ENCODE results near the gene ULK1. TPM values are rescaled to one million over a fixed set of nuclear protein-coding genes. Genes with fewer than 3 reads are reported as not detected.

ULK1 gene
- total RNA-seq, 1 experiment from 2014 or later, result 21.7 TPM

GRCh38 chr12:131848753-131849152 is 45.7 kb upstream of the ULK1 start:
- ChIA-PET POLR2A (no interaction called here), CTCF (no interaction called here)
- H3K27ac Mint-ChIP-seq (ENCODE audit: low read depth, unreplicated experiment), result no peak overlapping the region
- no peak for TF ChIP-seq CTCF (IDR thresholded peaks at IDR 0.05; ENCODE audit: unreplicated experiment)
- peaks cover 5% of the 10 kb centered on the region for H3K36me3 Mint-ChIP-seq (ENCODE audit: insufficient read depth, unreplicated experiment)
- no peak overlapping the region for H3K4me3 Mint-ChIP-seq (ENCODE audit: unreplicated experiment)
- no peak for DNase-seq (ENCODE audit: unreplicated experiment)
- H3K9me3 Mint-ChIP-seq (ENCODE audit: unreplicated experiment), result no peaks in the 10 kb centered on the region
- intact Hi-C loops (cut with micrococcal nuclease), result no loop called here
- H3K4me1 Mint-ChIP-seq (ENCODE audit: insufficient read depth, unreplicated experiment), result no peaks in the 10 kb centered on the region
- no peaks in the 10 kb centered on the region for H3K27me3 Mint-ChIP-seq (ENCODE audit: insufficient read depth, unreplicated experiment)
- BruUV-seq (replicated peaks), result no TSS peak

GRCh38 chr12:131849700-131850553 is 44.5 kb upstream of the ULK1 start:
- Mint-ChIP-seq H3K9me3 (ENCODE audit: unreplicated experiment) (no peaks in the 10 kb centered on the region), H3K4me1 (ENCODE audit: insufficient read depth, unreplicated experiment) (no peaks in the 10 kb centered on the region), H3K4me3 (ENCODE audit: unreplicated experiment) (no peak overlapping the region), H3K27me3 (ENCODE audit: insufficient read depth, unreplicated experiment) (no peaks in the 10 kb centered on the region), H3K36me3 (ENCODE audit: insufficient read depth, unreplicated experiment) (peaks cover 5% of the 10 kb centered on the region), H3K27ac (ENCODE audit: low read depth, unreplicated experiment) (no peak overlapping the region)
- ChIA-PET POLR2A (no interaction called here), CTCF (interaction anchor here (0.6 kb wide), 1 partner anchor 40 kb away, joined by 3 read pairs; no protein-coding TSS in a partner anchor)
- BruUV-seq (replicated peaks), result no TSS peak
- no peak for TF ChIP-seq CTCF (IDR thresholded peaks at IDR 0.05; ENCODE audit: unreplicated experiment)
- intact Hi-C loops (cut with micrococcal nuclease), result no loop called here
- DNase-seq (ENCODE audit: unreplicated experiment), result no peak

- H3K27me3 Mint-ChIP-seq (ENCODE audit: insufficient read depth, unreplicated experiment), result peaks cover 6% of the 10 kb centered on the region
- CTCF ChIA-PET, result no interaction called here
Measured at GRCh38 chr12:131850856-131851559, 43.4 kb upstream of the ULK1 start.

More at GRCh38 chr12:131850856-131851559, 43.4 kb upstream of the ULK1 start:
- Mint-ChIP-seq H3K9me3 (ENCODE audit: unreplicated experiment) (no peaks in the 10 kb centered on the region), H3K27ac (ENCODE audit: low read depth, unreplicated experiment) (no peak overlapping the region), H3K4me1 (ENCODE audit: insufficient read depth, unreplicated experiment) (peaks cover under 1% of the 10 kb centered on the region), H3K4me3 (ENCODE audit: unreplicated experiment) (no peak overlapping the region), H3K36me3 (ENCODE audit: insufficient read depth, unreplicated experiment) (peaks cover 5% of the 10 kb centered on the region)
- POLR2A ChIA-PET, result no interaction called here
- BruUV-seq (replicated peaks), result no TSS peak
- DNase-seq (ENCODE audit: unreplicated experiment), result no peak
- intact Hi-C loops (cut with micrococcal nuclease), result no loop called here
- no peak for TF ChIP-seq CTCF (IDR thresholded peaks at IDR 0.05; ENCODE audit: unreplicated experiment)

Measured in MCF 10A (cell line).